KMS-11 (cell line): Measurements from ENCODE around the gene MAPKAP1.

Experiments used
- H2AFZ ChIP-seq: fragments of 200-600 bp; sonication (generic); 2 replicates; pipeline ENCODE4 v1.6.1; 2016; ENCODE audit warnings: antibody characterized with exemption, mixed run types, low read depth
- H3K27ac ChIP-seq: fragments of 200-600 bp; sonication (generic); 2 replicates; pipeline ENCODE4 v1.6.1; 2016; ENCODE audit warnings: mild to moderate bottlenecking, mixed run types
- H3K27me3 ChIP-seq: fragments of 200-600 bp; sonication (generic); 2 replicates; pipeline ENCODE4 v1.6.1; 2017; ENCODE audit warnings: mild to moderate bottlenecking, low read depth, mixed run types, moderate library complexity; ENCODE audit not compliant: insufficient read depth
- H3K36me3 ChIP-seq: fragments of 200-600 bp; sonication (generic); 2 replicates; pipeline ENCODE4 v1.6.1; 2017; ENCODE audit warnings: mild to moderate bottlenecking, mixed run types; ENCODE audit not compliant: insufficient read depth
- H3K4me1 ChIP-seq: fragments of 200-600 bp; sonication (generic); 2 replicates; pipeline ENCODE4 v1.6.1; 2016; ENCODE audit warnings: mild to moderate bottlenecking, low read depth, mixed run types; ENCODE audit not compliant: poor library complexity, severe bottlenecking
- H3K4me2 ChIP-seq: fragments of 200-600 bp; sonication (generic); 2 replicates; pipeline ENCODE4 v1.7.0; 2016; ENCODE audit warnings: mild to moderate bottlenecking, mixed run types
- H3K4me3 ChIP-seq: fragments of 200-600 bp; sonication (generic); IDR thresholded peaks from 2 replicates; pipeline ENCODE4 v1.6.1; 2017; ENCODE audit warnings: low read depth, low read length, mixed read lengths; ENCODE audit not compliant: insufficient read depth
- H3K79me2 ChIP-seq: fragments of 200-600 bp; sonication (generic); 2 replicates; pipeline ENCODE4 v1.6.1; 2016; ENCODE audit warnings: low read depth, mixed run types; ENCODE audit not compliant: insufficient read depth
- H3K9ac ChIP-seq: fragments of 200-600 bp; sonication (generic); 2 replicates; pipeline ENCODE4 v1.6.1; 2016; ENCODE audit warnings: mild to moderate bottlenecking, mixed run types
- H4K20me1 ChIP-seq: fragments of 200-600 bp; sonication (generic); 2 replicates; pipeline ENCODE4 v1.6.1; 2016; ENCODE audit warnings: mild to moderate bottlenecking, mixed run types; ENCODE audit not compliant: insufficient read depth
- TF ChIP-seq, protein P1 (sequence below): fragments of 200-600 bp; sonication (generic); conservative IDR thresholded peaks from 2 replicates; pipeline ENCODE4 v1.6.1; 2017; ENCODE audit warnings: low read depth, mild to moderate bottlenecking, antibody characterized with exemption, low read length, moderate library complexity, mixed read lengths

The MAPKAP1 gene

DNA sequence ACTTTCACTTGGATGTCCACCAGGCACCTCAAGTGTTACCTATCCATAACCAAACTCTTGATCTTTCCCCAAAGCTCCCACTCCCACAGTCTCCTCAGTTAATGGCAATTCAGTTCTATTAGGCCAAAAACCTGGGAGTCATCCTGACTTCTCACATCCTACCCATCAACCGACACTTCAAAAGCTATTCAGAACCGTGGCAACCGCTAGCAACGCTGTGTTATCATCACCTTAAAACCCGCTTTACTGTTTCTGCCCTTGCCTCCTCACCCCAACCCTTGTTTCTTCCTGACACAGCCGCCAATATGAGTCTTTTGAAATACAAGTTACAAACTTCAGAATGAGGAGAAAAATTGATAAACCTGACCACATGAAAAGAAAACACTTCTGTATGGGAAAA is 46.5 kb downstream of the MAPKAP1 start:
- Histone ChIP-seq H3K27me3 (no peaks in the 10 kb centered on the region), H4K20me1 (no peaks in the 10 kb centered on the region), H3K9ac (no peak overlapping the region), H3K79me2 (no peaks in the 10 kb centered on the region), H3K27ac (no peak overlapping the region), H2AFZ (no peak overlapping the region), H3K36me3 (no peaks in the 10 kb centered on the region), H3K4me3 (no peak overlapping the region), H3K4me1 (no peaks in the 10 kb centered on the region), H3K4me2 (no peak overlapping the region)
- TF ChIP-seq, protein P1, sequence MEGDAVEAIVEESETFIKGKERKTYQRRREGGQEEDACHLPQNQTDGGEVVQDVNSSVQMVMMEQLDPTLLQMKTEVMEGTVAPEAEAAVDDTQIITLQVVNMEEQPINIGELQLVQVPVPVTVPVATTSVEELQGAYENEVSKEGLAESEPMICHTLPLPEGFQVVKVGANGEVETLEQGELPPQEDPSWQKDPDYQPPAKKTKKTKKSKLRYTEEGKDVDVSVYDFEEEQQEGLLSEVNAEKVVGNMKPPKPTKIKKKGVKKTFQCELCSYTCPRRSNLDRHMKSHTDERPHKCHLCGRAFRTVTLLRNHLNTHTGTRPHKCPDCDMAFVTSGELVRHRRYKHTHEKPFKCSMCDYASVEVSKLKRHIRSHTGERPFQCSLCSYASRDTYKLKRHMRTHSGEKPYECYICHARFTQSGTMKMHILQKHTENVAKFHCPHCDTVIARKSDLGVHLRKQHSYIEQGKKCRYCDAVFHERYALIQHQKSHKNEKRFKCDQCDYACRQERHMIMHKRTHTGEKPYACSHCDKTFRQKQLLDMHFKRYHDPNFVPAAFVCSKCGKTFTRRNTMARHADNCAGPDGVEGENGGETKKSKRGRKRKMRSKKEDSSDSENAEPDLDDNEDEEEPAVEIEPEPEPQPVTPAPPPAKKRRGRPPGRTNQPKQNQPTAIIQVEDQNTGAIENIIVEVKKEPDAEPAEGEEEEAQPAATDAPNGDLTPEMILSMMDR = no peak

DNA sequence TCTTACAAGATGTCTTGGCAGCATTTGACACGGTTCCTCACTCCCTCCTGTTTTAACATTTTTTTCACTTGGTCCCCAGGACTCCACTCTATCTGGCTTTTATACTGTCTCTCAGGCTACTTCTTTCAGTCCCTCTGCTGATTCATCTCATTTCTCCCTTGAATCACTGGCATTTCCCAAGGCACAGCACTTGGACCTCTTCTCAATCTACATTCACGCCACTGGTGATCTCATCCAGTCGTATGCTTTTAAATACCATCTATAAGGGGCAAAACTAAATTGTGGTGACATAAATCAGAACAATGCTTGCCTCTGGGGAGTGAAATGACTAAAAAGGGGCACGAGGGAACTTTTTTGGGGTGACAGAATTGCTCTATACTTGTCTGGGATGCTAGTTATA is 47.1 kb downstream of the MAPKAP1 start:
- TF ChIP-seq, protein P1 = no peak
- Histone ChIP-seq H2AFZ (no peak overlapping the region), H3K79me2 (no peaks in the 10 kb centered on the region), H3K27ac (no peak overlapping the region), H3K27me3 (no peaks in the 10 kb centered on the region), H4K20me1 (no peaks in the 10 kb centered on the region), H3K4me3 (no peak overlapping the region), H3K4me1 (no peaks in the 10 kb centered on the region), H3K9ac (no peak overlapping the region), H3K4me2 (no peak overlapping the region), H3K36me3 (no peaks in the 10 kb centered on the region)

DNA sequence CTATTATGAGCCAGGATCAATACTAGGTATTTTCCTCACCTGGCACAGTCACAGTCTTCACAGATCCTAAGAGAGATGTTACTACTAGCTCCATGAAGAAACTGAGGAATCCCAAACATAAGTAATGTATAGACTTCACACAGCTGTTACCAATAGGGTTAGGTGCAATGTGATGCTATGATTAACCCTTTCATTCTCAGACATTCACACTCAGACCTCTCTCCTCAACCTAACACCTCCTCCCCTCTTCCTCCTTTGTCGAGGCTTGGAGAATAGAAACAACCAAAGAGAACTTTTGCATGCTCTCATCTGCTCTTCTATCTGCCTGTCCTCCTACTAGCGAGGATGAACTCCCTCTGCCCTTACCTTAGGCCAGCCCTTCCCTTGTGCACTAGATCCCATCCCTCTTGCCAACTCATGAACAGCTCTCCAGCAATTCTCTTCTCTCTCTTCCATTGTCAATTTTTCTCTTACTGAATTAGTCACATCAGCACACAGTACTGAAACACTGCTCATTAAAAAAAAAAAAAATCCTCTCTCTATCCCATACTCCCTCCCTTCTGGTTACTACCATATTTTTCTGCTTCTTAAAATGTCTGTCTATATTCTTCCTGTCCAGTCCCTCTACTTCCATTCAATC is 47.7 kb downstream of the MAPKAP1 start:
- Histone ChIP-seq H3K9ac (no peak overlapping the region), H3K79me2 (no peaks in the 10 kb centered on the region), H3K27me3 (no peaks in the 10 kb centered on the region), H2AFZ (no peak overlapping the region), H3K4me1 (no peaks in the 10 kb centered on the region), H3K27ac (no peak overlapping the region), H3K36me3 (no peaks in the 10 kb centered on the region), H3K4me2 (no peak overlapping the region), H3K4me3 (no peak overlapping the region), H4K20me1 (no peaks in the 10 kb centered on the region)
- TF ChIP-seq, protein P1 = no peak

DNA sequence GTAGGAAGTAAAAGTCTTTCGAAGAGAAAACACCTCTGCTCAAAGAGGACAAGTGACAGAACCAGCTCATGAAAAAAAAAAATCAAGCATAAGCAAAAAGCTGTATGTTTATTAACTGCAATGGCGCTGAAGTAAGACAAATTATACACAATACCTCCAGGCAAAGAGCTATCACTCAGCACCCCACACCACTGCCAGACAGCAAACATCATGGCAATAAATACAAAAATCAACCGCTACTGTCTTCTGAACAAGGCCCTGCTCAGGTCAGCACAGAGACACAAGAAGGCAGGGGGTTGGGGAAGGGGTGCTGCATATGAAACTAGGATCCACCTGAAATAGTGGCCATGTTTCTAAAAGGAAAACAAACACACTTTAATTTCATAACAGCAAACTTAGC is 50.4 kb downstream of the MAPKAP1 start:
- H3K4me3 ChIP-seq = no peak overlapping the region
- no peaks in the 10 kb centered on the region for H3K4me1 ChIP-seq
- H3K27ac ChIP-seq = no peak overlapping the region
- no peak overlapping the region for H3K4me2 ChIP-seq
- TF ChIP-seq, protein P1 = no peak
- H4K20me1 ChIP-seq = no peaks in the 10 kb centered on the region
- H3K36me3 ChIP-seq = no peaks in the 10 kb centered on the region
- no peak overlapping the region for H2AFZ ChIP-seq
- H3K9ac ChIP-seq = no peak overlapping the region
- no peaks in the 10 kb centered on the region for H3K79me2 ChIP-seq
- no peaks in the 10 kb centered on the region for H3K27me3 ChIP-seq
